Neutrophil (primary cell): ENCODE results near the gene SLC27A5.
"Not testable (repeated sequence)": the region's sequence is repeated elsewhere in the genome, so short reads cannot be mapped to it uniquely, and the experiment has no call there.

Source experiments
- H3K27ac ChIP-seq: fragments of 200-600 bp; sonication (generic); 2 replicates; pipeline ENCODE4 v1.5.1; 2016; ENCODE audit warnings: mild to moderate bottlenecking, moderate library complexity
- H3K27me3 ChIP-seq: fragments of 200-600 bp; sonication (generic); 2 replicates; pipeline ENCODE4 v1.6.0; 2016; ENCODE audit warnings: mild to moderate bottlenecking
- H3K36me3 ChIP-seq: fragments of 200-600 bp; sonication (generic); 2 replicates; pipeline ENCODE4 v1.5.1; 2017
- H3K4me1 ChIP-seq, 2 experiments: fragments of 200-600 bp in 1 of 2; sonication (generic) in 1 of 2; 1 replicate in 1 of 2; 2 replicates in 1 of 2; pipeline versions ENCODE4 v1.5.1 to v1.6.1; 2013 to 2016; ENCODE audit warnings: low read depth in 1 of 2, low read length in 1 of 2, mild to moderate bottlenecking in 1 of 2, moderate library complexity in 1 of 2; ENCODE audit not compliant: control insufficient read depth in 1 of 2, insufficient read depth in 1 of 2
- H3K4me3 ChIP-seq, 2 experiments: fragments of 200-600 bp in 1 of 2; sonication (generic) in 1 of 2; 1 replicate in 1 of 2; 2 replicates in 1 of 2; pipeline ENCODE4 v1.5.1; 2013 to 2016; ENCODE audit warnings: low read depth in 1 of 2, low read length in 1 of 2, mild to moderate bottlenecking in 1 of 2, moderate library complexity in 1 of 2
- H3K9me3 ChIP-seq: fragments of 200-600 bp; sonication (generic); 2 replicates; pipeline ENCODE4 v1.5.1; 2016
- CTCF ChIP-seq: fragments of 200-600 bp; sonication (generic); IDR thresholded peaks from 2 replicates; pipeline ENCODE4 v1.5.1; 2016; ENCODE audit warnings: antibody characterized with exemption

The SLC27A5 gene

DNA sequence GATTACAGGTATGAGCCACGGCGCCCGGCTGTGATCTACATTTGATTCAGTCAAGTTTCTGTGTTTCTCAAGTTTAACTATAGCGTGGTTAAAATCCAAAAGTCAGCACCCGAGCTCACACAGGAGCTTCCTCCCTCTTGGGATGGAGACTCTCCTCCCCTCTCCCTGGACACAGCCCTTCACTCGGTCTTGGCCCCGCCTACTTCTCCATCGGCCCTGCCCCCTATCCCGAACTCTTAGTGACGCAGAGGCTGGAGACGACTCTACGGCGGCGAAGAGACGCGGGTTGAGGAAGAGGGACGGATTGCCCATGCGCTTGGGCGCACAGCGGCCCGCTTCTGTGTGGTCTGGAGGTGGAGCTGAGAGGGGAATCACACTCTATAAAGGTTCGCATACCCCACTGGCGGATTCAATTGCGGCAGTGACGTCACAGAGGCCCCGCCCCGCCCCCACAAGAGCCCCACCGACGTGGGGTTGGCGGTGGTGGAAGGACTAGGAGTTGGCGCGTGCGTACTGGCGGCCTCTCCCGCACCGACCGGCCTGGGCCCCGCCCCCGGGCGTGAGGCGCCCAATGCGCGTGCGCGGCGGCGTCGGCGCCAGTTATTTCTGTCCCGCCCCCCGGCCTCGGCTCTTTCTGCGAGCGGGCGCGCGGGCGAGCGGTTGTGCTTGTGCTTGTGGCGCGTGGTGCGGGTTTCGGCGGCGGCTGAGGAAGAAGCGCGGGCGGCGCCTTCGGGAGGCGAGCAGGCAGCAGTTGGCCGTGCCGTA is 32.2 kb upstream of the SLC27A5 start, which contains the start of gene TRIM28:
Gene TRIM28 (plus strand): TSS at position 239 of the 765 bp plus-strand sequence. CDS start 694 bp downstream, outside the sequence.
- H3K36me3 ChIP-seq = peaks cover 19% of the 10 kb centered on the region
- H3K4me3 ChIP-seq = peak within 1 kb of the TSS; percentile 82 to 90
- H3K4me1 ChIP-seq = peaks cover 27 to 32% of the 10 kb centered on the region in 2 experiments
- TF ChIP-seq CTCF = peak; percentile 3
- peaks cover 25% of the 10 kb centered on the region for H3K27me3 ChIP-seq
- no peaks in the 10 kb centered on the region for H3K9me3 ChIP-seq
- peak within 1 kb of the TSS; percentile 100 for H3K27ac ChIP-seq

- peaks cover 37% of the 10 kb centered on the region for H3K27me3 ChIP-seq
- H3K4me1 ChIP-seq = peaks cover 37 to 43% of the 10 kb centered on the region in 2 experiments
- H3K36me3 ChIP-seq, H3K9me3 ChIP-seq, H3K27ac ChIP-seq: not testable (repeated sequence)
- peak overlapping the region in 1 of 2 experiments; percentile 71 for H3K4me3 ChIP-seq
Observed at GRCh38 chr19:58542641-58543372, 31.0 kb upstream of the SLC27A5 start.

DNA sequence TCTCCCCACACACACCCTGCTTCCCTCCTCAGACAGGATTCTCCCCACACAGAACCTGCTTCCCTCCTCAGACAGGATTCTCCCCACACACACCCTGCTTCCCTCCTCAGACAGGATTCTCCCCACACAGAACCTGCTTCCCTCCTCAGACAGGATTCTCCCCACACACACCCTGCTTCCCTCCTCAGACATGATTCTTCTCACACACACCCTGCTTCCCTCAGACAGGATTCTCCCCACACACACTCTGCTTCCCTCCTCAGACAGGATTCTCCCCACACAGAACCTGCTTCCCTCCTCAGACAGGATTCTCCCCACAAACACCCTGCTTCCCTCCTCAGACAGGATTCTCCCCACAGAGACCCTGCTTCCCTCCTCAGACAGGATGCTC is 27.4 kb upstream of the SLC27A5 start:
- Histone ChIP-seq H3K4me1 (peaks cover 18 to 22% of the 10 kb centered on the region in 2 experiments), H3K27me3 (peaks cover 49% of the 10 kb centered on the region)
- H3K4me3 ChIP-seq, H3K9me3 ChIP-seq, H3K36me3 ChIP-seq, H3K27ac ChIP-seq: not testable (repeated sequence)

- Histone ChIP-seq H3K27me3 (peaks cover 49% of the 10 kb centered on the region), H3K36me3 (no peaks in the 10 kb centered on the region), H3K4me3 (peak overlapping the region; percentile 23 to 56), H3K27ac (no peak overlapping the region), H3K9me3 (no peaks in the 10 kb centered on the region), H3K4me1 (peaks cover 17 to 19% of the 10 kb centered on the region in 2 experiments)
- TF ChIP-seq CTCF = no peak
Observed at GRCh38 chr19:58538257-58539168, 26.7 kb upstream of the SLC27A5 start.

GRCh38 chr19:58536852-58537798 is 25.3 kb upstream of the SLC27A5 start:
- Histone ChIP-seq H3K27ac (no peak overlapping the region), H3K27me3 (peaks cover 42% of the 10 kb centered on the region), H3K4me3 (no peak overlapping the region), H3K36me3 (no peaks in the 10 kb centered on the region), H3K9me3 (no peaks in the 10 kb centered on the region), H3K4me1 (peaks cover 13 to 14% of the 10 kb centered on the region in 2 experiments)
- TF ChIP-seq CTCF = no peak
